Spinal cord (tissue), 10 donors: ENCODE measurements around the gene ITFG2. TPM values are rescaled to one million over a fixed set of nuclear protein-coding genes. Genes with fewer than 3 reads are reported as not detected.

Experiments used
- DNase-seq, 6 donors: peaks; one replicate each; pipeline versions ENCODE4 v3.0.0 to v3.0.0-alpha.2; 2013 to 2015; ENCODE audit warnings: low spot score in 6 of 6, low read depth in 4 of 6
- H3K27ac ChIP-seq: one replicate; pipeline ENCODE4 v1.5.1; 2013; ENCODE audit warnings: low read depth, low read length, control low read depth
- H3K27me3 ChIP-seq: one replicate; pipeline ENCODE4 v1.6.1; 2013; ENCODE audit warnings: low read length; ENCODE audit not compliant: control insufficient read depth, insufficient read depth
- H3K36me3 ChIP-seq: one replicate; pipeline ENCODE4 v1.6.1; 2013; ENCODE audit warnings: low read length; ENCODE audit not compliant: control insufficient read depth, insufficient read depth
- H3K4me1 ChIP-seq: one replicate; pipeline ENCODE4 v1.6.1; 2013; ENCODE audit warnings: low read length; ENCODE audit not compliant: control insufficient read depth, insufficient read depth
- H3K4me3 ChIP-seq: one replicate; pipeline ENCODE4 v1.5.1; 2013; ENCODE audit warnings: low read depth, low read length, control low read depth
- H3K9me3 ChIP-seq: one replicate; pipeline ENCODE4 v1.6.1; 2013; ENCODE audit warnings: low read length; ENCODE audit not compliant: control insufficient read depth, insufficient read depth
- WGBS: methylation state at CpG from one replicate; pipeline ENCODE4 v1.1.5; 2013; ENCODE audit warnings: missing lambda C conversion rate; ENCODE audit not compliant: insufficient coverage; 5-methylcytosine and 5-hydroxymethylcytosine counted together
- polyA plus RNA-seq, 2 donors: library from polyadenylated mRNA; unstranded; fragments of 120-200 nt; gene quantifications; one replicate each; pipeline ENCODE4 v1.2.1, GENCODE V29; 2013; ENCODE audit not compliant: insufficient read length in 2 of 2
- total RNA-seq, 2 donors: library from RNA; depleted of rRNA in 1 of 2; stranded (reverse); fragments of 120-200 nt in 1 of 2; fragments of >200 nt in 1 of 2; gene quantifications; one replicate each; pipeline versions ENCODE4 v1.2.3 to v1.2.4, GENCODE V29; 2013 to 2014
- donor health status: healthy.

Gene ITFG2
- total and polyA plus RNA-seq, 4 donors: 12.7 to 46.1 (median 35.7) TPM

- Histone ChIP-seq H3K27ac (no peak overlapping the region), H3K4me1 (peaks cover 7% of the 10 kb centered on the region), H3K36me3 (peaks cover 50% of the 10 kb centered on the region), H3K9me3 (no peaks in the 10 kb centered on the region), H3K4me3 (no peak overlapping the region), H3K27me3 (no peaks in the 10 kb centered on the region)
- 67% methylated on average over 1 of the region's 5 CpGs for WGBS
- peak in 2 of 6 donors; percentile 29 to 44 for DNase-seq
These were observed 7.9 kb upstream of the ITFG2 start for GRCh38 chr12:2804393-2805142.

- WGBS: 100% methylated on average over 1 of the region's 2 CpGs
- Histone ChIP-seq H3K27me3 (no peaks in the 10 kb centered on the region), H3K4me1 (peaks cover 7% of the 10 kb centered on the region), H3K4me3 (no peak overlapping the region), H3K36me3 (peaks cover 44% of the 10 kb centered on the region), H3K27ac (no peak overlapping the region), H3K9me3 (no peaks in the 10 kb centered on the region)
- no peak for DNase-seq
These were observed 7.3 kb upstream of the ITFG2 start for GRCh38 chr12:2805143-2805520.

GRCh38 chr12:2806700-2807099 is 5.8 kb upstream of the ITFG2 start:
- no peaks in the 10 kb centered on the region for H3K27me3 ChIP-seq
- 80% methylated on average over 6 of the region's 6 CpGs for WGBS
- H3K4me1 ChIP-seq: peaks cover 2% of the 10 kb centered on the region
- H3K36me3 ChIP-seq: peaks cover 29% of the 10 kb centered on the region
- DNase-seq: no peak
- H3K27ac ChIP-seq: no peak overlapping the region
- H3K9me3 ChIP-seq: no peaks in the 10 kb centered on the region
- no peak overlapping the region for H3K4me3 ChIP-seq

GRCh38 chr12:2811801-2812200 is 667 bp upstream of the ITFG2 start:
- H3K27me3 ChIP-seq: no peaks in the 10 kb centered on the region
- DNase-seq: no peak
- no peaks in the 10 kb centered on the region for H3K9me3 ChIP-seq
- H3K36me3 ChIP-seq: peaks cover 2% of the 10 kb centered on the region
- whole genome bisulfite sequencing: no CpG with 5 or more reads among the region's 5 CpGs
- H3K4me3 ChIP-seq: peak overlapping the region; percentile 96
- H3K27ac ChIP-seq: peak overlapping the region; percentile 99
- H3K4me1 ChIP-seq: peaks cover 3% of the 10 kb centered on the region

GRCh38 chr12:2813214-2814185 is 1.0 kb downstream of the ITFG2 start:
- Histone ChIP-seq H3K4me3 (peak overlapping the region; percentile 96), H3K27ac (peak overlapping the region; percentile 99), H3K9me3 (no peaks in the 10 kb centered on the region), H3K36me3 (peaks cover 17% of the 10 kb centered on the region), H3K4me1 (peaks cover 3% of the 10 kb centered on the region), H3K27me3 (no peaks in the 10 kb centered on the region)
- peak in 5 of 6 donors; percentile 41 to 93 (median 56) for DNase-seq
- WGBS: 42% methylated on average over 2 of the region's 10 CpGs

GRCh38 chr12:2819810-2820209 is 7.3 kb downstream of the ITFG2 start:
- no peak overlapping the region for H3K4me3 ChIP-seq
- H3K27ac ChIP-seq: no peak overlapping the region
- WGBS: 97% methylated on average over 15 of the region's 15 CpGs
- no peaks in the 10 kb centered on the region for H3K9me3 ChIP-seq
- H3K27me3 ChIP-seq: no peaks in the 10 kb centered on the region
- DNase-seq: no peak
- peaks cover 76% of the 10 kb centered on the region for H3K36me3 ChIP-seq
- H3K4me1 ChIP-seq: no peaks in the 10 kb centered on the region

- no peak overlapping the region for H3K4me3 ChIP-seq
These were observed 8.0 kb downstream of the ITFG2 start for GRCh38 chr12:2820432-2820831.

GRCh38 chr12:2823483-2823882 is 11.0 kb downstream of the ITFG2 start:
- no peaks in the 10 kb centered on the region for H3K27me3 ChIP-seq
- no peak overlapping the region for H3K27ac ChIP-seq
- no peaks in the 10 kb centered on the region for H3K9me3 ChIP-seq
- 93% methylated on average over 3 of the region's 7 CpGs for WGBS
- peaks cover 93% of the 10 kb centered on the region for H3K36me3 ChIP-seq
- H3K4me3 ChIP-seq: no peak overlapping the region
- DNase-seq: no peak
- no peaks in the 10 kb centered on the region for H3K4me1 ChIP-seq

More at GRCh38 chr12:2820432-2820831, 8.0 kb downstream of the ITFG2 start:
- H3K27ac ChIP-seq: no peak overlapping the region
- no peaks in the 10 kb centered on the region for H3K9me3 ChIP-seq
- no peak for DNase-seq
- H3K36me3 ChIP-seq: peaks cover 82% of the 10 kb centered on the region
- WGBS: 89% methylated on average over 6 of the region's 9 CpGs
- no peaks in the 10 kb centered on the region for H3K4me1 ChIP-seq
- no peaks in the 10 kb centered on the region for H3K27me3 ChIP-seq

GRCh38 chr12:2824541-2824940 is 12.1 kb downstream of the ITFG2 start:
- Histone ChIP-seq H3K4me3 (no peak overlapping the region), H3K27me3 (no peaks in the 10 kb centered on the region), H3K4me1 (no peaks in the 10 kb centered on the region), H3K27ac (no peak overlapping the region), H3K9me3 (no peaks in the 10 kb centered on the region), H3K36me3 (peaks cover 90% of the 10 kb centered on the region)
- 69% methylated on average over 4 of the region's 6 CpGs for WGBS
- no peak for DNase-seq
